Measurements from ENCODE around the gene SLC44A2. TPM values are rescaled to one million over a fixed set of nuclear protein-coding genes. Genes with fewer than 3 reads are reported as not detected.
"Not testable (repeated sequence)": the region's sequence is repeated elsewhere in the genome, so short reads cannot be mapped to it uniquely, and the experiment has no call there.

SLC44A2 gene
- total RNA-seq, 2 experiments from 2014 or later: 151 to 168 TPM

GRCh38 chr19:10661946-10662345 is 36.6 kb downstream of the SLC44A2 start:
- Histone ChIP-seq H3K27me3 (ENCODE audit: control insufficient read depth in 1 of 2, insufficient read depth in 2 of 2, low read length in 2 of 2) (no peaks in the 10 kb centered on the region), H3K27ac (ENCODE audit: low read depth in 1 of 2, low read length in 2 of 2) (no peak overlapping the region), H3K4me3 (ENCODE audit: low read length) (no peak overlapping the region), H3K4me1 (ENCODE audit: insufficient read depth, low read length) (peaks cover 84% of the 10 kb centered on the region), H3K36me3 (ENCODE audit: insufficient read depth, low read length) (peaks cover 25% of the 10 kb centered on the region), H3K9me3 (ENCODE audit: control insufficient read depth in 1 of 2, insufficient read depth in 1 of 2, low read length in 2 of 2) (no peaks in the 10 kb centered on the region)
- ChIA-PET CTCF (interaction anchor here (1.0 kb wide), 1 partner anchor 17 kb away, joined by 5 read pairs; no protein-coding TSS in a partner anchor), POLR2A (interaction anchor here (0.6 to 1.8 kb wide), 5 partner anchors 17 to 475 kb away, joined by 3 read pairs; partner anchors contain the start of genes QTRT1 and TMED1)
- H3K9me3 Mint-ChIP-seq: no peaks in the 10 kb centered on the region
- no peak for ATAC-seq (ENCODE audit: poor library complexity)
- H3K27me3 Mint-ChIP-seq: no peaks in the 10 kb centered on the region
- intact Hi-C loops (cut with DNase I, micrococcal nuclease): no loop called here
- H3K4me3 Mint-ChIP-seq: peak overlapping the region; percentile 10
- no peak for DNase-seq
- peaks cover 35% of the 10 kb centered on the region for H3K36me3 Mint-ChIP-seq (ENCODE audit: low read depth)
- H3K4me1 Mint-ChIP-seq (ENCODE audit: low read depth): peaks cover 52% of the 10 kb centered on the region
- TF ChIP-seq CTCF (IDR thresholded peaks at IDR 0.05): no peak
- peak overlapping the region; percentile 74 for H3K27ac Mint-ChIP-seq

- H3K9me3 ChIP-seq (ENCODE audit: control insufficient read depth in 1 of 2, insufficient read depth in 1 of 2, low read length in 2 of 2): no peaks in the 10 kb centered on the region
- peak overlapping the region; percentile 74 for H3K27ac Mint-ChIP-seq
- no peak for TF ChIP-seq CTCF (IDR thresholded peaks at IDR 0.05)
- no peaks in the 10 kb centered on the region for H3K27me3 ChIP-seq (ENCODE audit: control insufficient read depth in 1 of 2, insufficient read depth in 2 of 2, low read length in 2 of 2)
- ChIA-PET POLR2A (interaction anchor here (0.8 to 1.6 kb wide), 3 partner anchors 17 to 59 kb away, joined by 3 read pairs; partner anchors contain the start of gene QTRT1), CTCF (interaction anchor here (1.0 kb wide), 1 partner anchor 18 kb away, joined by 5 read pairs; no protein-coding TSS in a partner anchor)
- H3K4me3 ChIP-seq (ENCODE audit: low read length): no peak overlapping the region
- ATAC-seq (ENCODE audit: poor library complexity) (no peak), DNase-seq (no peak)
- H3K36me3 ChIP-seq (ENCODE audit: insufficient read depth, low read length): peaks cover 28% of the 10 kb centered on the region
- H3K9me3 Mint-ChIP-seq: no peaks in the 10 kb centered on the region
- H3K27me3 Mint-ChIP-seq: no peaks in the 10 kb centered on the region
- intact Hi-C loops (cut with DNase I, micrococcal nuclease): no loop called here
- H3K4me1 ChIP-seq (ENCODE audit: insufficient read depth, low read length): peaks cover 82% of the 10 kb centered on the region
- H3K4me1 Mint-ChIP-seq (ENCODE audit: low read depth): peaks cover 52% of the 10 kb centered on the region
- H3K4me3 Mint-ChIP-seq: peak overlapping the region; percentile 43
- H3K36me3 Mint-ChIP-seq (ENCODE audit: low read depth): peaks cover 35% of the 10 kb centered on the region
- no peak overlapping the region for H3K27ac ChIP-seq (ENCODE audit: low read depth in 1 of 2, low read length in 2 of 2)
Measured at GRCh38 chr19:10662384-10663251, 37.3 kb downstream of the SLC44A2 start.

DNA sequence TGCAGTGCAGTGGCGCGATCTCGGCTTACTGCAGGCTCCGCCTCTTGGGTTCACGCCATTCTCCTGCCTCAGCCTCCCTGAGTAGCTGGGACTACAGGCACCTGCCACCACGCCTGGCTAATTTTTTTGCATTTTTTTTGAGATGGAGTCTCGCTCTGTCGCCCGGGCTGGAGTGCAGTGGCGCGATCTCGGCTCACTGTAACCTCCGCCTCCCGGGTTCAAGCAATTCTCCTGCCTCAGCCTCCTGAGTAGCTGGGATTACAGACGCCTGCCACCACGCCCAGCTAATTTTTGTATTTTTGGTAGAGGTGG is 37.9 kb downstream of the SLC44A2 start:
- H3K4me1 ChIP-seq (ENCODE audit: insufficient read depth, low read length): peaks cover 82% of the 10 kb centered on the region
- H3K9me3 ChIP-seq (ENCODE audit: control insufficient read depth in 1 of 2, insufficient read depth in 1 of 2, low read length in 2 of 2); H3K27me3 ChIP-seq (ENCODE audit: control insufficient read depth in 1 of 2, insufficient read depth in 2 of 2, low read length in 2 of 2); H3K27ac Mint-ChIP-seq; intact Hi-C loops (cut with DNase I, micrococcal nuclease); H3K4me3 ChIP-seq (ENCODE audit: low read length); H3K4me3 Mint-ChIP-seq; H3K9me3 Mint-ChIP-seq; DNase-seq; CTCF ChIA-PET; H3K27me3 Mint-ChIP-seq; H3K27ac ChIP-seq (ENCODE audit: low read depth in 1 of 2, low read length in 2 of 2); ATAC-seq (ENCODE audit: poor library complexity): not testable (repeated sequence)
- peaks cover 32% of the 10 kb centered on the region for H3K36me3 ChIP-seq (ENCODE audit: insufficient read depth, low read length)
- POLR2A ChIA-PET: interaction anchor here (1.6 kb wide), 1 partner anchor 39 kb away, joined by 3 read pairs; the partner anchor contains the start of gene QTRT1
- Mint-ChIP-seq H3K4me1 (ENCODE audit: low read depth) (peaks cover 58% of the 10 kb centered on the region), H3K36me3 (ENCODE audit: low read depth) (peaks cover 41% of the 10 kb centered on the region)

All from CD4-positive, alpha-beta T cell (primary cell).